Tibial nerve (tissue), 3 donors: ENCODE measurements around the gene ZNF701.
"Not testable (repeated sequence)": the region's sequence is repeated elsewhere in the genome, so short reads cannot be mapped to it uniquely, and the experiment has no call there.

Source experiments
- CTCF ChIP-seq, 5 experiments: fragments of 200-600 bp in 3 of 5; fragments of 450-650 bp in 2 of 5; sonication (generic) in 3 of 5; IDR thresholded peaks; one replicate each; pipeline ENCODE4 v1.5.1; 2016 to 2019; ENCODE audit warnings: antibody characterized with exemption in 5 of 5, mild to moderate bottlenecking in 3 of 5, moderate library complexity in 2 of 5
- POLR2A ChIP-seq, 2 donors: fragments of 450-650 bp; IDR thresholded peaks; one replicate each; pipeline ENCODE4 v1.6.1; 2017; ENCODE audit warnings: antibody characterized with exemption in 2 of 2, mild to moderate bottlenecking in 2 of 2, moderate library complexity in 2 of 2

GRCh38 chr19:52558732-52559445, 11.2 kb upstream of the ZNF701 start:
- not testable (repeated sequence) for TF ChIP-seq CTCF, POLR2A (IDR thresholded peaks at IDR 0.05)
